ENCODE measurements around the gene RHBDL3.
"Not testable (repeated sequence)": the region's sequence is repeated elsewhere in the genome, so short reads cannot be mapped to it uniquely, and the experiment has no call there.

Gene RHBDL3

GRCh38 chr17:32265192-32265923 is at the start of gene RHBDL3:
TSS of gene RHBDL3 (plus strand) at chr17:32265832. CDS start at chr17:32266190, 358 bp downstream.
- DNase-seq = no peak

- DNase-seq = no peak
Observed at GRCh38 chr17:32222621-32223020, 43.0 kb upstream of the RHBDL3 start.

- no peak for DNase-seq
Observed at GRCh38 chr17:32223703-32224102, 41.9 kb upstream of the RHBDL3 start.

GRCh38 chr17:32226886-32227285 is 38.7 kb upstream of the RHBDL3 start:
- no peak for DNase-seq

- DNase-seq = no peak
Observed at GRCh38 chr17:32227910-32228309, 37.7 kb upstream of the RHBDL3 start.

- no peak for DNase-seq
Observed at GRCh38 chr17:32235588-32235987, 30.0 kb upstream of the RHBDL3 start.

GRCh38 chr17:32239456-32239855 is 26.2 kb upstream of the RHBDL3 start:
- DNase-seq = no peak

GRCh38 chr17:32240750-32241149 is 24.9 kb upstream of the RHBDL3 start:
- no peak for DNase-seq

GRCh38 chr17:32241640-32242039 is 24.0 kb upstream of the RHBDL3 start:
- DNase-seq = no peak

GRCh38 chr17:32249475-32249874 is 16.2 kb upstream of the RHBDL3 start:
- DNase-seq = no peak

GRCh38 chr17:32253117-32253611 is 12.5 kb upstream of the RHBDL3 start:
- no peak for DNase-seq

- DNase-seq = no peak
Observed at GRCh38 chr17:32256012-32256700, 9.5 kb upstream of the RHBDL3 start.

- DNase-seq = no peak
Observed at GRCh38 chr17:32256701-32257019, 9.0 kb upstream of the RHBDL3 start.

- DNase-seq = no peak
Observed at GRCh38 chr17:32258383-32259140, 7.1 kb upstream of the RHBDL3 start.

- no peak for DNase-seq
Observed at GRCh38 chr17:32259586-32259985, 6.0 kb upstream of the RHBDL3 start.

- no peak for DNase-seq
Observed at GRCh38 chr17:32261417-32261736, 4.3 kb upstream of the RHBDL3 start.

GRCh38 chr17:32261936-32262510 is 3.6 kb upstream of the RHBDL3 start:
- DNase-seq = no peak

- DNase-seq = not testable (repeated sequence)
Observed at GRCh38 chr17:32263515-32263914, 2.1 kb upstream of the RHBDL3 start.

GRCh38 chr17:32264140-32264799 is 1.4 kb upstream of the RHBDL3 start:
- no peak for DNase-seq

GRCh38 chr17:32264823-32265191 is 825 bp upstream of the RHBDL3 start:
- DNase-seq = no peak

GRCh38 chr17:32266051-32266388 is 388 bp downstream of the RHBDL3 start:
- DNase-seq = no peak

- no peak for DNase-seq
Observed at GRCh38 chr17:32266389-32267301, 1.0 kb downstream of the RHBDL3 start.

All from SIG-M5 (cell line).